Thyroid gland (tissue), 4 donors: Measurements from ENCODE around the gene PHLDB1. TPM values are rescaled to one million over a fixed set of nuclear protein-coding genes. Genes with fewer than 3 reads are reported as not detected.

Experiments
- DNase-seq, 2 donors: peaks; one replicate each; pipeline ENCODE4 v3.0.0-alpha.2; 2019
- H3K27ac ChIP-seq, 3 donors: fragments of 200-600 bp; sonication (generic); 1 replicate in 2 of 3; 2 replicates in 1 of 3; pipeline ENCODE4 v1.5.1; 2016 to 2019; ENCODE audit warnings: mild to moderate bottlenecking in 1 of 3, moderate library complexity in 1 of 3
- H3K27me3 ChIP-seq: fragments of 200-600 bp; sonication (generic); one replicate; pipeline ENCODE4 v1.5.1; 2019
- H3K36me3 ChIP-seq, 2 donors: fragments of 200-600 bp; sonication (generic); one replicate each; pipeline ENCODE4 v1.5.1; 2016 to 2019
- H3K4me1 ChIP-seq, 2 donors: fragments of 200-600 bp; sonication (generic); one replicate each; pipeline ENCODE4 v1.5.1; 2017 to 2019
- H3K4me3 ChIP-seq, 3 donors: fragments of 200-600 bp; sonication (generic); replicated peaks in 1 of 3; 1 replicate in 2 of 3; 2 replicates in 1 of 3; pipeline ENCODE4 v1.5.1; 2016; ENCODE audit warnings: mild to moderate bottlenecking in 1 of 3
- H3K9me3 ChIP-seq: fragments of 200-600 bp; sonication (generic); one replicate; pipeline ENCODE4 v1.5.1; 2017
- CTCF ChIP-seq, 6 experiments: fragments of 200-600 bp in 3 of 6; fragments of 450-650 bp in 3 of 6; sonication (generic) in 3 of 6; IDR thresholded peaks; one replicate each; pipeline ENCODE4 v1.5.1; 2016 to 2019; ENCODE audit warnings: antibody characterized with exemption in 6 of 6, mild to moderate bottlenecking in 2 of 6, inconsistent platforms in 1 of 6, moderate library complexity in 1 of 6
- POLR2A ChIP-seq, 2 donors: fragments of 450-650 bp; IDR thresholded peaks; one replicate each; pipeline ENCODE4 v1.6.1; 2017; ENCODE audit warnings: antibody characterized with exemption in 2 of 2, mild to moderate bottlenecking in 2 of 2, moderate library complexity in 1 of 2
- WGBS, 2 donors: methylation state at CpG; one replicate each; pipeline ENCODE4 v1.1.5; 2017; 5-methylcytosine and 5-hydroxymethylcytosine counted together
- intact Hi-C: fragments of 100-400 bp; cut with DNase I; formaldehyde crosslinking; loops from one replicate; pipeline ENCODE4 v1.15.1; 2023
- total RNA-seq, 4 donors: library from RNA; depleted of rRNA; stranded (reverse); fragments of >200 nt; gene quantifications; one replicate each; pipeline ENCODE4 v1.2.3, GENCODE V29; 2016

The PHLDB1 gene
- total RNA-seq, 4 donors from 2014 or later = 73.2 to 158 (median 120) TPM

GRCh38 chr11:118627566-118627965 lies 20.2 kb downstream of the PHLDB1 start:
- Histone ChIP-seq H3K36me3 (peaks cover 25 to 29% of the 10 kb centered on the region in 2 donors), H3K27ac (no peak overlapping the region), H3K4me3 (no peak overlapping the region), H3K4me1 (peaks cover 19 to 36% of the 10 kb centered on the region in 2 donors), H3K9me3 (no peaks in the 10 kb centered on the region), H3K27me3 (no peaks in the 10 kb centered on the region)
- intact Hi-C loops = no loop called here
- WGBS, 2 donors = 94 to 100% methylated on average over 1 to 6 of the region's 10 CpGs
- TF ChIP-seq POLR2A (IDR thresholded peaks at IDR 0.05) = no peak
- no peak for TF ChIP-seq CTCF (IDR thresholded peaks at IDR 0.05)
- no peak for DNase-seq

DNA sequence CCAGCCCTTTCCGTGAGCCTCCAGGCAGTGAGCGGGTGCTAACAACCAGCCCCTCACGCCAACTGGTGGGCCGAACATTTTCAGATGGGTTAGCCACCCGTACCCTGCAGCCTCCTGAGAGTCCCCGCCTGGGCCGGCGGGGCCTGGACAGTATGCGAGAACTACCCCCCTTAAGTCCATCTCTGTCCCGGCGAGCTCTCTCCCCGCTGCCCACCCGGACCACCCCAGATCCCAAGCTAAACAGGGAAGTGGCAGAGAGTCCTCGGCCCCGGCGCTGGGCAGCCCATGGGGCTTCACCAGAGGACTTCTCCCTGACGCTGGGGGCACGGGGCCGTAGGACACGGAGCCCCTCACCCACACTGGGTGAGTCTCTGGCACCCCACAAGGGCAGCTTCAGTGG lies 20.6 kb downstream of the PHLDB1 start:
- TF ChIP-seq POLR2A (IDR thresholded peaks at IDR 0.05) = no peak
- no peak for TF ChIP-seq CTCF (IDR thresholded peaks at IDR 0.05)
- intact Hi-C loops = no loop called here
- Histone ChIP-seq H3K4me3 (no peak overlapping the region), H3K27me3 (no peaks in the 10 kb centered on the region), H3K9me3 (no peaks in the 10 kb centered on the region), H3K4me1 (peaks cover 14 to 33% of the 10 kb centered on the region in 2 donors), H3K36me3 (peaks cover 25 to 29% of the 10 kb centered on the region in 2 donors), H3K27ac (no peak overlapping the region)
- no peak for DNase-seq
- 95% methylated on average over 12 of the region's 20 CpGs; no CpG with 5 or more reads in 1 of the 2 donors for WGBS, 2 donors

DNA sequence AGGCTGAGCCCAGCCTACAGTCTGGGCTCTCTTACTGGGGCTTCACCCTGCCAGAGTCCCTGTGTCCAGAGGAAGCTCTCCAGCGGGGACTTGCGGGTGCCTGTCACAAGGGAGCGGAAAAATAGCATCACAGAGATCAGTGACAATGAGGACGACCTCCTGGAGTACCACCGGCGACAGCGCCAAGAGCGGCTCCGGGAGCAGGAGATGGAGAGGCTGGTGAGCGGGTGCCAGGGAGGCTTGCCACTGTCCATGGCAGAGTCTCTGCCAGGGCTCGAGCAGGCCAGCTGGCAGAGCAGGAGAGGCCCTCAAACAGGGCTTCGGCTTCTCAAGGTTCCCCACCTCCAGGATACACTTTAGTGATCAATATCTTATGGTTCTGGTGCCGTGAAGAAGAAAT lies 21.0 kb downstream of the PHLDB1 start:
- peak in 1 of 2 donors; percentile 41 for DNase-seq
- peaks cover 25 to 29% of the 10 kb centered on the region in 2 donors for H3K36me3 ChIP-seq
- 79 to 83% methylated on average over 13 of the region's 13 CpGs for WGBS, 2 donors

GRCh38 chr11:118628861-118629549 lies 21.6 kb downstream of the PHLDB1 start:
- WGBS, 2 donors = 58 to 66% methylated on average over 5 of the region's 5 CpGs
- TF ChIP-seq POLR2A (IDR thresholded peaks at IDR 0.05) = no peak
- no peak for TF ChIP-seq CTCF (IDR thresholded peaks at IDR 0.05)

More for the DNA sequence above, 21.0 kb downstream of the PHLDB1 start:
- H3K4me3 ChIP-seq = no peak overlapping the region
- H3K4me1 ChIP-seq = peaks cover 10 to 33% of the 10 kb centered on the region in 2 donors
- TF ChIP-seq POLR2A (IDR thresholded peaks at IDR 0.05) (no peak), CTCF (IDR thresholded peaks at IDR 0.05) (no peak)
- no peaks in the 10 kb centered on the region for H3K27me3 ChIP-seq
- no peaks in the 10 kb centered on the region for H3K9me3 ChIP-seq
- intact Hi-C loops = no loop called here
- no peak overlapping the region for H3K27ac ChIP-seq

More at GRCh38 chr11:118628861-118629549, 21.6 kb downstream of the PHLDB1 start:
- no peak overlapping the region for H3K4me3 ChIP-seq
- H3K36me3 ChIP-seq = peaks cover 25 to 29% of the 10 kb centered on the region in 2 donors
- no peak for DNase-seq
- H3K27ac ChIP-seq = no peak overlapping the region
- peaks cover 12 to 33% of the 10 kb centered on the region in 2 donors for H3K4me1 ChIP-seq
- H3K9me3 ChIP-seq = no peaks in the 10 kb centered on the region
- intact Hi-C loops = no loop called here
- no peaks in the 10 kb centered on the region for H3K27me3 ChIP-seq
